Vagina (tissue), 2 donors: ENCODE data around the gene GALNT4. TPM values are rescaled to one million over a fixed set of nuclear protein-coding genes. Genes with fewer than 3 reads are reported as not detected.
A peak's percentile ranks its signal among the peaks of the same experiment; 100 is the strongest.

Experiments
- DNase-seq, 2 donors: peaks; one replicate each; pipeline ENCODE4 v3.0.0-alpha.2; 2017; ENCODE audit errors: extremely low spot score in 2 of 2
- H3K27ac ChIP-seq: fragments of 200-600 bp; sonication (generic); one replicate; pipeline ENCODE4 v1.5.1; 2019
- H3K27me3 ChIP-seq: fragments of 200-600 bp; sonication (generic); one replicate; pipeline ENCODE4 v1.5.1; 2019
- H3K36me3 ChIP-seq, 2 donors: fragments of 200-600 bp; sonication (generic); one replicate each; pipeline ENCODE4 v1.5.1; 2017 to 2019
- H3K4me1 ChIP-seq: fragments of 200-600 bp; sonication (generic); one replicate; pipeline ENCODE4 v1.5.1; 2019
- H3K4me3 ChIP-seq, 2 donors: fragments of 200-600 bp; sonication (generic); 1 replicate in 1 of 2; 2 replicates in 1 of 2; pipeline ENCODE4 v1.5.1; 2016 to 2019
- H3K9me3 ChIP-seq: fragments of 200-600 bp; sonication (generic); one replicate; pipeline ENCODE4 v1.5.1; 2019
- POLR2A ChIP-seq, 2 donors: fragments of 450-650 bp; IDR thresholded peaks; one replicate each; pipeline ENCODE4 v1.6.1; 2017; ENCODE audit warnings: antibody characterized with exemption in 2 of 2, mild to moderate bottlenecking in 2 of 2, moderate library complexity in 2 of 2
- POLR2AphosphoS5 ChIP-seq, 2 donors: sonication (generic); formaldehyde crosslinking; IDR thresholded peaks; one replicate each; pipeline ENCODE4 v1.9.0; 2017; ENCODE audit warnings: antibody characterized with exemption in 2 of 2, mild to moderate bottlenecking in 2 of 2, low read depth in 1 of 2; ENCODE audit not compliant: insufficient read depth in 1 of 2
- intact Hi-C: fragments of 100-400 bp; cut with DNase I; formaldehyde crosslinking; loops from one replicate; pipeline ENCODE4 v1.15.1; 2023
- total RNA-seq: library from RNA; depleted of rRNA; stranded (reverse); fragments of >200 nt; gene quantifications from one replicate; pipeline ENCODE4 v1.2.3, GENCODE V29; 2016
- TF ChIP-seq, protein P1 (sequence below), 3 experiments: fragments of 450-650 bp in 2 of 3; fragments of 200-600 bp in 1 of 3; sonication (generic) in 1 of 3; IDR thresholded peaks; one replicate each; pipeline ENCODE4 v1.5.1; 2017 to 2019; ENCODE audit warnings: antibody characterized with exemption in 3 of 3, mild to moderate bottlenecking in 2 of 3, moderate library complexity in 2 of 3

GALNT4 gene
- total RNA-seq, 1 donor from 2014 or later = 0.49 TPM

DNA sequence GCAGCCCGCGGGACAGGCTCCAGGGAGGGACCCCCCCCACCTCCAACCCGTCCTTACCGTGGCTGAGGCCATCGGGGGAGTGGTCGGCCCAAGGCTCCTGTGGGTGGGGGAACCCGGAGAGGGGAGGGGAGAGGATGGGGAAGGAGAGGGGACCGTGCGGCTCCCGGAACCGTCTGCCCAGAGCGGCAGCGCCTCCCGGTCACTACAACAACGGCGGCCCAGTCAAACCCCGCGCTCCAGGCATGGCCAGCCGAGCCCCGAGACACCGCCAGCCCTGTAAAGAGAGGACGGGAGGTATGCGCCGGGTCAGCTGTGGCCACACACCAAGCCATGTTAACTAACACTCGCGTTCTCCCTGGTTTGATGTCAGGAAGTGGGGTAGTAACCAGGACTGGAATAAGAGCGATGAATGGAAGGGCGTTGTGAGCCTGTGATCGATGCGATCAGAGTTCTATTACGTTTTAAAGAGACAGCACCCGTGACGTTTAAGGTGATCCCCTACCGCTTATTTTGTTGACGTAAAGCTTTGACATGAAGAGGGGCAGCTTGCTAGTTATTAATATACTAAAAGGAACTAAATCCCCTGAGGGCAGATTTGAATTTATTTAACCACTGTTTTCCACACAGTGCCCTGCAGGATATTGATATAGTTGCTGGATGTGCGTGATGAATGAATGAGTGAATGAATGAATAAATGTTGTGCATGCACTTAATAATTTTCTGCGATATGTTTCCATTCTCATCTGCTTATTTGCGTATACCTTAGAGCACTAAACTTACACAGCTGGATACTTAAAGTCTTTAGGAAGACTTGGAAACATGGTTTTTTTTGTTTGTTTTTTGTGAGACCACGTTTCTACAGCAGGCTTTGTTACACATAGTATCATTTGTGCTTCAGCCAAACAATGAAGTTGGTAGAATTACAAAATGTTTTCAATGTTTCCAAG lies 1.5 kb upstream of the GALNT4 start, which contains the start of gene POC1B:
POC1B (minus strand) TSS at position 224 of the 947 bp plus-strand sequence; CDS start at position 72, 152 bp downstream.
- peaks cover 45% of the 10 kb centered on the region for H3K4me1 ChIP-seq
- H3K27ac ChIP-seq = peak within 1 kb of the TSS; percentile 94
- H3K4me3 ChIP-seq = peak within 1 kb of the TSS; percentile 78 to 99
- no peaks in the 10 kb centered on the region for H3K9me3 ChIP-seq
- peaks cover 0 to 5% of the 10 kb centered on the region in 2 donors for H3K36me3 ChIP-seq
- no peaks in the 10 kb centered on the region for H3K27me3 ChIP-seq
- DNase-seq = no peak
- intact Hi-C loops = loop anchor here (10.0 kb wide), 1 partner anchor 51 kb away; no protein-coding TSS in a partner anchor
- TF ChIP-seq, protein P1, sequence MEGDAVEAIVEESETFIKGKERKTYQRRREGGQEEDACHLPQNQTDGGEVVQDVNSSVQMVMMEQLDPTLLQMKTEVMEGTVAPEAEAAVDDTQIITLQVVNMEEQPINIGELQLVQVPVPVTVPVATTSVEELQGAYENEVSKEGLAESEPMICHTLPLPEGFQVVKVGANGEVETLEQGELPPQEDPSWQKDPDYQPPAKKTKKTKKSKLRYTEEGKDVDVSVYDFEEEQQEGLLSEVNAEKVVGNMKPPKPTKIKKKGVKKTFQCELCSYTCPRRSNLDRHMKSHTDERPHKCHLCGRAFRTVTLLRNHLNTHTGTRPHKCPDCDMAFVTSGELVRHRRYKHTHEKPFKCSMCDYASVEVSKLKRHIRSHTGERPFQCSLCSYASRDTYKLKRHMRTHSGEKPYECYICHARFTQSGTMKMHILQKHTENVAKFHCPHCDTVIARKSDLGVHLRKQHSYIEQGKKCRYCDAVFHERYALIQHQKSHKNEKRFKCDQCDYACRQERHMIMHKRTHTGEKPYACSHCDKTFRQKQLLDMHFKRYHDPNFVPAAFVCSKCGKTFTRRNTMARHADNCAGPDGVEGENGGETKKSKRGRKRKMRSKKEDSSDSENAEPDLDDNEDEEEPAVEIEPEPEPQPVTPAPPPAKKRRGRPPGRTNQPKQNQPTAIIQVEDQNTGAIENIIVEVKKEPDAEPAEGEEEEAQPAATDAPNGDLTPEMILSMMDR (IDR thresholded peaks at IDR 0.05) = peak; percentile 8 to 28 (median 26)
- TF ChIP-seq POLR2A (IDR thresholded peaks at IDR 0.05) = no peak
- peak; percentile 75 to 76 for TF ChIP-seq POLR2AphosphoS5 (IDR thresholded peaks at IDR 0.05; ENCODE audit: insufficient read depth in 1 of 2, low read depth in 1 of 2)

DNA sequence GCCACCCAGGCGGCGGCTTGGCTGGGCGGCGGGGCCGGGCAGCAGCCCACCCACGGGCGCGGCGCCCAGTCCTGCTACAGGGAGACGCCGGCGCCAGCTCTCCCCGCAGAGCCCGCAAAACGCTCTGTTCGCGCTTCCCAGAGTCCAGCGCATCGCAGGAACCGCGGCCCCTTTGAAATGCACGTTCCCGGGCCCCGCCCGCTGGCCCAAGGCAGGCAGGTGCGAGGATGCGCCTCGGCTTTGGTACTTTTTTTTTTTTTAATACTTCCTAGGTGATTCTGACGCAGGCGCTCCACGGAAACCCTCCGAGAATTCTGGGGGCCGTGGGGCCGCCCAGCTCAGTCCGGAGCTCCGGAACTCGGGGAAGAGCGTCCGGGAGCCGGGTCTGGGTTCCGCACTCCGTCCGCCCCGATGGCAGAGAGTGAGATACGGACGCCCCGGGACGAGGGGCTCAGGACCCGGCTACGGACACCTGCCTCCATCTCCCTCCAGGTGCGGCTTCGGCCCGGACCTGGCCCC lies 768 bp upstream of the GALNT4 start:
- no peaks in the 10 kb centered on the region for H3K27me3 ChIP-seq
- no peak for TF ChIP-seq POLR2AphosphoS5 (IDR thresholded peaks at IDR 0.05; ENCODE audit: insufficient read depth in 1 of 2, low read depth in 1 of 2)
- TF ChIP-seq POLR2A (IDR thresholded peaks at IDR 0.05) = no peak
- TF ChIP-seq, protein P1 (IDR thresholded peaks at IDR 0.05) = no peak
- H3K27ac ChIP-seq = peak overlapping the region; percentile 94
- H3K4me1 ChIP-seq = peaks cover 52% of the 10 kb centered on the region
- intact Hi-C loops = loop anchor here (10.0 kb wide), 1 partner anchor 51 kb away; no protein-coding TSS in a partner anchor
- peaks cover 0 to 5% of the 10 kb centered on the region in 2 donors for H3K36me3 ChIP-seq
- no peak for DNase-seq
- no peaks in the 10 kb centered on the region for H3K9me3 ChIP-seq
- peak overlapping the region; percentile 78 to 99 for H3K4me3 ChIP-seq

DNA sequence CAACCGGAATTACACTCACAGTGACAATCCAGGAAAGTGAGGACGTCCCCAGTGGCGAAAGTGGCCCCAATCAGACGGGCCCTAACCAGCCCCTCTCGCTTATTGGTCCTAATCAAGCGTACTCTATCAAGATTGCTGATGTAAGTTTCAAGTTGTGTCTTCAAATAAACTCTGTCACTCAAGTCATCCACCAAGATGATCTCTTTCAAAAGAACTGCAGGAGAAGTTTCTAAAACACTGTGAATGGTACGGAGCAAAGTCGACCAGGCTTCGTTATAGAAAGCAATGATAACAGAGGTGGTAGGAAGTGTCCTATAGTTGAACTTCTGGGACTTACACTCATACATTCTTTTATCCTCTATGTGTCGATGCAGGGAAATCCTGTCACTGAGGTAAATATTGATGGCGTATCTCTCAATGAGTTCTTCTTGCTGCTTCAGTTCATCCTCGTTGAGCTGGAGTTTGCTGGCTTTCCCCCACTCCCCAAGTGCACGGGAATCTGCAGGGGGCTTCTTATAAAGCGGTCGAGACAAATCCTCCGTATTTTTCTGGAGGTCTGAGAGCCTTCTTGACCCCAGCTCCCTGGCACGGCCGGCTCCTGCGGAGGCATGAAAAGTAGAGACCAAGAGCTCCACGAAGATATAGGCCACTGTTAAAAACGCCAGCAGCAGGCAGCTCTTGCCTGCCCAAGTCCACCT lies 604 bp downstream of the GALNT4 start:
- Histone ChIP-seq H3K4me1 (peaks cover 54% of the 10 kb centered on the region), H3K27me3 (no peaks in the 10 kb centered on the region), H3K9me3 (no peaks in the 10 kb centered on the region), H3K27ac (peak overlapping the region; percentile 94), H3K4me3 (peak overlapping the region; percentile 78 to 99), H3K36me3 (peaks cover 0 to 5% of the 10 kb centered on the region in 2 donors)
- TF ChIP-seq, protein P1 (IDR thresholded peaks at IDR 0.05) = no peak
- TF ChIP-seq POLR2A (IDR thresholded peaks at IDR 0.05) = no peak
- TF ChIP-seq POLR2AphosphoS5 (IDR thresholded peaks at IDR 0.05; ENCODE audit: insufficient read depth in 1 of 2, low read depth in 1 of 2) = no peak
- intact Hi-C loops = loop anchor here (10.0 kb wide), 1 partner anchor 49 kb away; no protein-coding TSS in a partner anchor
- no peak for DNase-seq

DNA sequence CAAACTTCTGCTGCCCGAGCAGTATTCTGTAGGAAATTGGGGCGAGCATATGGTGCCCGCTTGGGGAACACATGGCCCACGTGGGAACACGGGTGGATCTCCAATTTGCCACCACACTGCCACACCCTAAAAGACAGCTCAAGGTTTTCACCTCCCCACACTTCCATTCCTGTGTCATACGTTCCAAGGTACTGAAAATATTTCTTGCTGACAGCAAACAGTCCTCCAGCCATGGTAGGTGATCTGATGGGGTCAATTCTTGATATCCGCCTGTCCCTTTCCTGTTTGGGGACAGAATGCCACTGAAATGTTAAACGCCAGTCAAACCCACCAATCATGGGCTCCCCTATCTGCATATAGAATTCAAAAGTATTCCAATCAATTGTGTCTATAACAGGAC lies 1.2 kb downstream of the GALNT4 start:
- no peak for TF ChIP-seq POLR2A (IDR thresholded peaks at IDR 0.05)
- TF ChIP-seq POLR2AphosphoS5 (IDR thresholded peaks at IDR 0.05; ENCODE audit: insufficient read depth in 1 of 2, low read depth in 1 of 2) = no peak
- TF ChIP-seq, protein P1 (IDR thresholded peaks at IDR 0.05) = no peak
- intact Hi-C loops = loop anchor here (10.0 kb wide), 1 partner anchor 49 kb away; no protein-coding TSS in a partner anchor
- Histone ChIP-seq H3K27me3 (no peaks in the 10 kb centered on the region), H3K27ac (no peak overlapping the region), H3K9me3 (no peaks in the 10 kb centered on the region), H3K36me3 (peaks cover 0 to 5% of the 10 kb centered on the region in 2 donors), H3K4me1 (peaks cover 54% of the 10 kb centered on the region), H3K4me3 (peak overlapping the region; percentile 78 to 99)
- no peak for DNase-seq
